MM.1S (cell line): Measurements from ENCODE around the gene SDF4.

Experiments
- DNase-seq: peaks from one replicate; pipeline ENCODE4 v3.0.0-alpha.2; 2015
- H2AFZ ChIP-seq: fragments of 300-600 bp; sonication (generic); 2 replicates; pipeline ENCODE4 v1.6.0; 2016; ENCODE audit warnings: antibody characterized with exemption, low read length
- H3F3A ChIP-seq: fragments of 300-600 bp; sonication (generic); 2 replicates; pipeline ENCODE4 v1.6.1; 2016; ENCODE audit warnings: mild to moderate bottlenecking, antibody characterized with exemption, low read length, moderate library complexity, mixed read lengths; ENCODE audit not compliant: insufficient read depth
- H3K27ac ChIP-seq: fragments of 300-600 bp; sonication (generic); 2 replicates; pipeline ENCODE4 v1.5.1; 2016; ENCODE audit warnings: mild to moderate bottlenecking, low read length
- H3K27me3 ChIP-seq: fragments of 300-600 bp; sonication (generic); replicated peaks from 2 replicates; pipeline ENCODE4 v1.6.0; 2016; ENCODE audit warnings: low read length; ENCODE audit not compliant: insufficient read depth
- H3K36me3 ChIP-seq: fragments of 300-600 bp; sonication (generic); replicated peaks from 2 replicates; pipeline ENCODE4 v1.6.1; 2016; ENCODE audit warnings: mild to moderate bottlenecking, low read length, mixed read lengths; ENCODE audit not compliant: insufficient read depth
- H3K4me1 ChIP-seq: fragments of 300-600 bp; sonication (generic); 2 replicates; pipeline ENCODE4 v1.6.1; 2016; ENCODE audit warnings: low read length, mixed read lengths
- H3K4me2 ChIP-seq: fragments of 300-600 bp; sonication (generic); 2 replicates; pipeline ENCODE4 v1.6.0; 2016; ENCODE audit warnings: low read depth, low read length
- H3K4me3 ChIP-seq: fragments of 300-600 bp; sonication (generic); 2 replicates; pipeline ENCODE4 v1.5.1; 2016; ENCODE audit warnings: low read length, mixed read lengths
- H3K79me2 ChIP-seq: fragments of 300-600 bp; sonication (generic); 2 replicates; pipeline ENCODE4 v1.6.1; 2016; ENCODE audit warnings: mixed run types, low read length, mixed read lengths
- H3K9ac ChIP-seq: fragments of 300-600 bp; sonication (generic); 2 replicates; pipeline ENCODE4 v1.6.1; 2016; ENCODE audit warnings: low read length, mixed read lengths
- H3K9me2 ChIP-seq: fragments of 300-600 bp; sonication (generic); replicated peaks from 2 replicates; pipeline ENCODE4 v1.6.1; 2016; ENCODE audit warnings: mild to moderate bottlenecking, low read length, mixed read lengths; ENCODE audit not compliant: insufficient read depth
- H3K9me3 ChIP-seq: fragments of 300-600 bp; sonication (generic); replicated peaks from 2 replicates; pipeline ENCODE4 v1.6.1; 2016; ENCODE audit warnings: mild to moderate bottlenecking, low read length, mixed read lengths; ENCODE audit not compliant: insufficient read depth
- H4K20me1 ChIP-seq: fragments of 300-600 bp; sonication (generic); 2 replicates; pipeline ENCODE4 v1.6.1; 2016; ENCODE audit warnings: mild to moderate bottlenecking, low read length, moderate library complexity, mixed read lengths; ENCODE audit not compliant: insufficient read depth
- EZH2 ChIP-seq: fragments of 300-600 bp; sonication (generic); optimal IDR thresholded peaks from 2 replicates; pipeline ENCODE3; 2017; ENCODE audit warnings: low read depth, mild to moderate bottlenecking, antibody characterized with exemption, low read length, mixed read lengths
- EZH2phosphoT487 ChIP-seq: fragments of 300-600 bp; sonication (generic); IDR thresholded peaks from 2 replicates; pipeline ENCODE4 v1.6.1; 2018; ENCODE audit warnings: antibody characterized with exemption, low read length
- TF ChIP-seq, protein P1 (sequence below): fragments of 300-600 bp; sonication (generic); IDR thresholded peaks from 2 replicates; pipeline ENCODE4 v1.5.1; 2016; ENCODE audit warnings: antibody characterized with exemption, low read length, mixed read lengths

The SDF4 gene

DNA sequence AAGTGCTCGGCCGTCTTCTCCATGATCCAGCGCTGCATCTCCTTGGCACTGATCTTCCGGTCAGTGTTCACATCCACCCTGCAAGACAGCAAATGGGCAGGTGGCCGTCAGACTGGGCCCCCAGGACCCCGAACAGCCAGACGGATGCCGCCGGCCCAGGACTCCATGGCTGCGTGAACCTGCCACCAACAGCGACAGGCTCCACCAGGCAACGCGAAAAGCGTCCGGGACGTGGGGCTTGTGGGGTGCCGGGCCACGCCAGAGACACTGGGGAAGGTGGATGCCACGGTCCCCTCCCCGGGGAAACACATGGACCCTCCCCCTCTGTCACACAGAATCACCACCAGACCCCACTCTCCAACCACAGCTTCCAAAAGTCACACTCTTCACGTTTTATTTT, 7.9 kb downstream of the SDF4 start:
- peaks cover 42% of the 10 kb centered on the region for H3K79me2 ChIP-seq
- no peak overlapping the region for H3K4me3 ChIP-seq
- H3K36me3 ChIP-seq, result peaks cover 12% of the 10 kb centered on the region
- TF ChIP-seq EZH2 (no peak), EZH2phosphoT487 (no peak)
- TF ChIP-seq, protein P1, sequence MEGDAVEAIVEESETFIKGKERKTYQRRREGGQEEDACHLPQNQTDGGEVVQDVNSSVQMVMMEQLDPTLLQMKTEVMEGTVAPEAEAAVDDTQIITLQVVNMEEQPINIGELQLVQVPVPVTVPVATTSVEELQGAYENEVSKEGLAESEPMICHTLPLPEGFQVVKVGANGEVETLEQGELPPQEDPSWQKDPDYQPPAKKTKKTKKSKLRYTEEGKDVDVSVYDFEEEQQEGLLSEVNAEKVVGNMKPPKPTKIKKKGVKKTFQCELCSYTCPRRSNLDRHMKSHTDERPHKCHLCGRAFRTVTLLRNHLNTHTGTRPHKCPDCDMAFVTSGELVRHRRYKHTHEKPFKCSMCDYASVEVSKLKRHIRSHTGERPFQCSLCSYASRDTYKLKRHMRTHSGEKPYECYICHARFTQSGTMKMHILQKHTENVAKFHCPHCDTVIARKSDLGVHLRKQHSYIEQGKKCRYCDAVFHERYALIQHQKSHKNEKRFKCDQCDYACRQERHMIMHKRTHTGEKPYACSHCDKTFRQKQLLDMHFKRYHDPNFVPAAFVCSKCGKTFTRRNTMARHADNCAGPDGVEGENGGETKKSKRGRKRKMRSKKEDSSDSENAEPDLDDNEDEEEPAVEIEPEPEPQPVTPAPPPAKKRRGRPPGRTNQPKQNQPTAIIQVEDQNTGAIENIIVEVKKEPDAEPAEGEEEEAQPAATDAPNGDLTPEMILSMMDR, result no peak
- no peaks in the 10 kb centered on the region for H4K20me1 ChIP-seq
- no peak overlapping the region for H3K27ac ChIP-seq
- H3K4me2 ChIP-seq, result no peak overlapping the region
- H3K9me3 ChIP-seq, result no peaks in the 10 kb centered on the region
- no peak for DNase-seq
- no peaks in the 10 kb centered on the region for H3F3A ChIP-seq
- no peaks in the 10 kb centered on the region for H3K9me2 ChIP-seq
- no peaks in the 10 kb centered on the region for H3K27me3 ChIP-seq
- H3K4me1 ChIP-seq, result no peaks in the 10 kb centered on the region
- H3K9ac ChIP-seq, result no peak overlapping the region
- no peak overlapping the region for H2AFZ ChIP-seq

- TF ChIP-seq EZH2, result no peak
- TF ChIP-seq, protein P1, result no peak
- no peak for TF ChIP-seq EZH2phosphoT487
- Histone ChIP-seq H3K4me3 (no peak overlapping the region), H3K4me1 (no peaks in the 10 kb centered on the region), H3K9me3 (no peaks in the 10 kb centered on the region), H3F3A (no peaks in the 10 kb centered on the region), H3K36me3 (peaks cover 9% of the 10 kb centered on the region), H3K27me3 (no peaks in the 10 kb centered on the region), H3K4me2 (no peak overlapping the region), H3K9ac (no peak overlapping the region), H4K20me1 (no peaks in the 10 kb centered on the region), H3K79me2 (peaks cover 37% of the 10 kb centered on the region), H3K27ac (no peak overlapping the region), H3K9me2 (no peaks in the 10 kb centered on the region), H2AFZ (no peak overlapping the region)
- no peak for DNase-seq
These were observed 8.5 kb downstream of the SDF4 start for GRCh38 chr1:1223321-1223720.

DNA sequence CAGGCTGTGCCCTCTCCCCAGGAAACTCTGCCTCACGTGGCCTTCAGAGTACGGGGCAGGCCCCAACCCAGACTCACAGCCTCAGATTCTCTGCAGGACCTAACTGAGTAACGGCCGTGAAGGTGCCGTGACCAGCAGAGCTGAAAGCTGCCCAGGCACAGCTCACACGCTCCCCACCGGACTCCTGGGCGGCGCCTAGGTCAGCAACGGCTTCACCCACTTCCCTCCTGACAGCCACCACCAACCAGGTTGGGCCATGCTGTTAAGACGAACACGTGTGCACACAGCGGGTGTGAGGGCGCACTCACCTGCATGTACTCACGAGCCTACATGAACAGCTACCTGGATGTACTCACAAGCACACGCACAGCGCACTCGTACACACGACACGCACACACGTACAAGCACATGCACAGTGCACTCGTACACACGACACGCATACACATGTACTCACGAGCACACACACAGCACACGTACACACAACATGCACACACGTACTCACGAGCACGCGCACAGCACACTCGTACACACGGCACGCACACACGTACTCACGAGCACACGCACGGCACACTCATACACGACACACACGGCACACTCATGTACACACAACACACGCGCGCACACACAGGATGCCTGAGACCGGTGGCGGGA, 9.1 kb downstream of the SDF4 start:
- Histone ChIP-seq H3F3A (no peaks in the 10 kb centered on the region), H3K9ac (no peak overlapping the region), H3K4me1 (no peaks in the 10 kb centered on the region), H4K20me1 (no peaks in the 10 kb centered on the region), H3K4me3 (no peak overlapping the region), H3K4me2 (no peak overlapping the region), H3K36me3 (peaks cover 7% of the 10 kb centered on the region), H3K9me2 (no peaks in the 10 kb centered on the region), H3K79me2 (peaks cover 30% of the 10 kb centered on the region), H3K27me3 (no peaks in the 10 kb centered on the region), H2AFZ (no peak overlapping the region), H3K9me3 (no peaks in the 10 kb centered on the region), H3K27ac (no peak overlapping the region)
- no peak for TF ChIP-seq EZH2
- TF ChIP-seq, protein P1, result no peak
- no peak for TF ChIP-seq EZH2phosphoT487
- DNase-seq, result no peak
